ENCODE measurements around the gene PLCG1. TPM values are rescaled to one million over a fixed set of nuclear protein-coding genes. Genes with fewer than 3 reads are reported as not detected.

PLCG1 gene
- total and polyA plus RNA-seq, 2 experiments from 2014 or later = 27.4 to 206 TPM

- TF ChIP-seq CREB1 (CRISPR knock-in tag; IDR thresholded peaks at IDR 0.05; ENCODE audit: low read depth) = no peak
- TF ChIP-seq ZNF114 (CRISPR knock-in tag; IDR thresholded peaks at IDR 0.05) = no peak
- no peak for TF ChIP-seq CTCF (conservative IDR thresholded peaks at IDR 0.05; ENCODE audit: low read depth in 2 of 2)
- TF ChIP-seq EZH2 (IDR thresholded peaks at IDR 0.05; ENCODE audit: low read depth, unreplicated experiment) = no peak
- TF ChIP-seq ETS1 (IDR thresholded peaks at IDR 0.05) = no peak
- TF ChIP-seq JUNB (IDR thresholded peaks at IDR 0.05; ENCODE audit: unreplicated experiment) = no peak
Observed at GRCh38 chr20:41133709-41134361, 3.5 kb upstream of the PLCG1 start (continued).

- Histone ChIP-seq H3K4me3 (no peak overlapping the region), H2AFZ (no peak overlapping the region), H3K4me2 (no peak overlapping the region), H3K4me1 (ENCODE audit: insufficient read depth) (peaks cover 24% of the 10 kb centered on the region), H3K27me3 (ENCODE audit: insufficient read depth) (peaks cover 5% of the 10 kb centered on the region), H4K20me1 (replicated peaks; ENCODE audit: insufficient read depth) (peaks cover 7% of the 10 kb centered on the region), H3K9me2 (ENCODE audit: insufficient read depth) (no peaks in the 10 kb centered on the region), H3F3A (replicated peaks; ENCODE audit: low read depth) (no peaks in the 10 kb centered on the region), H3K79me2 (replicated peaks; ENCODE audit: insufficient read depth) (peaks cover 17% of the 10 kb centered on the region), H3K36me3 (ENCODE audit: insufficient read depth) (no peaks in the 10 kb centered on the region), H3K27ac (ENCODE audit: low read depth) (no peak overlapping the region)
- ATAC-seq (no peak), DNase-seq (ENCODE audit: low spot score) (no peak)
- Mint-ChIP-seq H3K4me1 (peaks cover 23% of the 10 kb centered on the region), H3K9me3 (no peaks in the 10 kb centered on the region; the same call in 2 of the 3 replicates), H3K27ac (no peak overlapping the region), H3K27me3 (ENCODE audit: insufficient read depth, low read depth, poor library complexity) (peaks cover 24% of the 10 kb centered on the region), H3K4me3 (no peak overlapping the region; the same call in 2 of the 3 replicates), H3K36me3 (ENCODE audit: low read depth) (peaks cover 20% of the 10 kb centered on the region)
- TF ChIP-seq ETS1 (IDR thresholded peaks at IDR 0.05) = no peak
- no peak for TF ChIP-seq REST (IDR thresholded peaks at IDR 0.05; ENCODE audit: unreplicated experiment)
- no peak for TF ChIP-seq ZNF114 (CRISPR knock-in tag; IDR thresholded peaks at IDR 0.05)
- no peak for TF ChIP-seq EZH2 (IDR thresholded peaks at IDR 0.05; ENCODE audit: low read depth, unreplicated experiment)
- no peak for TF ChIP-seq STAT1 (IDR thresholded peaks at IDR 0.05; ENCODE audit: unreplicated experiment)
- no peak for TF ChIP-seq POLR2AphosphoS5 (IDR thresholded peaks at IDR 0.05; ENCODE audit: low read depth)
Observed at GRCh38 chr20:41134362-41135186, 2.8 kb upstream of the PLCG1 start.

Measured in GM23338 (cell line).